Stimulated activated naive CD4-positive, alpha-beta T cell (primary cell): ENCODE measurements around the gene MPG.

Experiments
- DNase-seq, 6 experiments: peaks; one replicate each; lab custom pipeline; 2025; lab: John Stamatoyannopoulos, UW

Gene MPG

DNA sequence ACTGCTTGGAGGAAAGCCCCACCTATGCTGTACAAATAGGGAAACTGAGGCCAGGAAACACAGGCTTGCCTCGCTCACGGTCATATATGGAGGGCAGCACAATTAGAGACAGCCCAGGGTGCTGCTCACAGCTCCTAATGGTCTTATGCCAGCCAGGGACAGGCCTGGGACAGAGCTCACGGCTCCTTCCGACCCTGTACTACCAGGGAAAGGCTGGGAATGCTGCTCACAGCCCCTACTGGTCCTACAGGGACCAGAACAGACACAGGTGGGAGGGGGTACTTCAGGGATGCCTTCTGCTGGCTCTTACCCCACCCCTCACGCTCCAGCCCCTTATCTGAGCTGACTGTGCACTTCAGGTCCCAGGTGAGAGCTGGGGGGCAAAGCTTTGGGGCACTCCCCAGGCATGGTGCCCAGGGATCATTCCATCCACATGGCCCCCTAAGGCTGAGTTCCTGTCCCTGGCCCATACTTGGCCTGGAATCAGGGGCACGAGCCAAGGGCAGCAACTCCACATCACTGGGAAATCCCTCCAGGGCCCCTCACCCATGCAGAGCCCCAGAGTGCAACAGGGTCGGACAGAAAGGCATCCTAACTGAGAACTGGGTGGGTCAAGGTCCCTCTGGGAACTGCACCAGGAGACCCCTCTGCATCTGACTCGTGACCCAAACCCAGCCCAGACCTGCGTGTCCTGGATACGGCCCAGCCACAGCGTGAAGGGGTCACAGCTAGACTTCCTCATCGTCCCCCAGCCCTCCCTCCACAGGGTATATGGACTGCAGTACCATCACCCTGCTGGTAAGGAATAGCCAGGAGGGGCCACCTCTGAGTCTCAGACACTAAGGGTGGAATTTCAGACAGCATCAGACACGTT, 11.5 kb upstream of the MPG start:
- DNase-seq = no peak

DNA sequence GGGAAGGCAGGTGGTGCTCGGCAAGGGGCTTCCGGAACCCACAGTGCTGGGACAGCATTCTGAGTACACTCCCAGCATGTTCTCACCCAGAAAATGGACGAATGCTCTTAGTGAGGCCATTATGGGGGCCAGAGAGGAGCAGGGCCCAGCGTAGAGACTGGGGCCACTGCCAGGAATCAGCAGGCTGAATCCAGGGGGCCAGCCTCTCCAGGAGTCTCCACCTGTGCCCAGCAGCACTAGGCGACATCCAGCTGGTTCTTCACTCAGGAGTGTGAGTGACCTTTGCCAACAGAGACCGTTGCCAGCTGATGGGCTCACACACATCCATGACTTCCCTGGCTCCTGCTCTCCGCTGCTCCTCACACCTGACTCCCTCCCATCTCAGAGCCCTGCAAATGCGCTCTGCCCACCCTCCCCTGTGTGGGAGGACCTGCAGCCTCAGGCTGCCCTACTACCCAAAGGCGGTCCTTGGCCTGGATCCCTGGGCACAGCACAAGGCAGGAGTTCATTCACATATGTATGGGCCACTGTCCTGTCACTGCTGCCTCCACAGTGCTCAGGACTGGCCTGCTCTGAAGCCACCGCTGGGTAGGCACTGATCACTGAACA, 10.7 kb upstream of the MPG start:
- DNase-seq = no peak

DNA sequence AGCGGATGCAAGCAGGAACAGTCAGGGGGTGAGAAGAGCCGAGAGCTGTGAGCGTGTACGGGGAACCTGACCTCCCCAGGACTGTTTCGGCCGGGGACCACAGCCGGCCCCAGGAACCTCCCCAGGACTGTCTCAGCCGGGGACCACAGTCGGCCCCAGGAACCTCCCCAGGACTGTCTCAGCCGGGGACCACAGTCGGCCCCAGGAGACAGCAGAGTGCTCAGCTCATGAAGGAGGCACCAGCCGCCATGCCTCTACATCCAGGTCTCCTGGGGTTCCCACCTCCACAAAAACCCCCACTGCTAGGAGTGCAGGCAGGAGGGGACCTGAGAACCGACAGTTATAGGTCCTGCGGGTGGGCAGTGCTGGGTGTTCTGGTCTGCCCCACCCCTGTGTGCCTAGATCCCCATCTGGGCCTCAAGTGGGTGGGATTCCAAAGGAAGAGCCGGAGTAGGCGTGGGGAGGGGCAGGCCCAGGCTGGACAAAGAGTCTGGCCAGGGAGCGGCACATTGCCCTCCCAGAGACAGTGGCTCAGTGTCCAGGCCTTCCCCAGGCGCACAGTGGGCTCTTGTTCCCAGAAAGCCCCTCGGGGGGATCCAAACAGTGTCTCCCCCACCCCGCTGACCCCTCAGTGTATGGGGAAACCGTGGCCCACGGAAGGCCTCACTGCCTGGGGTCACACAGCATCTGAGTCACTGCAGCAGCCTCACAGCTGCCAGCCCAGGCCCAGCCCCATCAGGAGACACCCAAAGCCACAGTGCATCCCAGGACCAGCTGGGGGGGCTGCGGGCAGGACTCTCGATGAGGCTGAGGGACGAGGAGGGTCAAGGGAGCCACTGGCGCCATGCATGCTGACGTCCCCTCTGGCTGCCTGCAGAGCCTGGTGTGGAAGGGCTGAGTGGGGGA, 9.9 kb upstream of the MPG start:
- DNase-seq = no peak

DNA sequence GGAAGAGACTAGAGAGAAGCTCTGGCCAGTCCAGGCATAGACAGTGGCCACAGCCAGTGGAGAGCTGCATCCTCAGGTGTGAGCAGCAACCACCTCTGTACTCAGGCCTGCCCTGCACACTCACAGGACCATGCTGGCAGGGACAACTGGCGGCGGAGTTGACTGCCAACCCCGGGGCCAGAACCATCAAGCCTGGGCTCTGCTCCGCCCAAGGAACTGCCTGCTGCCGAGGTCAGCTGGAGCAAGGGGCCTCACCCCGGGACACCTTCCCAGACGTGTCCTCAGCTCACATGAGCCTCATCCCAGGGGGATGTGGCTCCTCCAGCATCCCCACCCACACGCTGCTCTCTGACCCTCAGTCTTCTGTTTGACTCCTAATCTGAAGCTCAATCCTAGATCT, 8.8 kb upstream of the MPG start:
- no peak for DNase-seq

DNA sequence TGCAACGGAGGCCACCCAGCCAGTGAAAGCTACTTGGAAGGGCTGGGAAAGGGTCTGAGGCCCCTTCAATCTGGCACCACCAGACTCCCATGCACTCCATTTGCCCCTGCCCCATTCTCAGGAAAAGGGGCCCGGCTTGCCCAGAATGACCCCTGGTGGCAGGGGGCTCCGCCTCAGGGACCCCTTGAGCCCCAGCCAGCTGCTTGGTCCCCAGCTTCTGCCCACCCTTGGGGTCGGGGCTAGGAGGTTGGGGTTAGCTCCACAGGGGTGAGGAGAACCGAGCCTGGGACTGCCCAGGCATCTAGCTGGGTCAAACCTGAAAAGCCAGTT, 6.8 kb upstream of the MPG start:
- DNase-seq = no peak

DNA sequence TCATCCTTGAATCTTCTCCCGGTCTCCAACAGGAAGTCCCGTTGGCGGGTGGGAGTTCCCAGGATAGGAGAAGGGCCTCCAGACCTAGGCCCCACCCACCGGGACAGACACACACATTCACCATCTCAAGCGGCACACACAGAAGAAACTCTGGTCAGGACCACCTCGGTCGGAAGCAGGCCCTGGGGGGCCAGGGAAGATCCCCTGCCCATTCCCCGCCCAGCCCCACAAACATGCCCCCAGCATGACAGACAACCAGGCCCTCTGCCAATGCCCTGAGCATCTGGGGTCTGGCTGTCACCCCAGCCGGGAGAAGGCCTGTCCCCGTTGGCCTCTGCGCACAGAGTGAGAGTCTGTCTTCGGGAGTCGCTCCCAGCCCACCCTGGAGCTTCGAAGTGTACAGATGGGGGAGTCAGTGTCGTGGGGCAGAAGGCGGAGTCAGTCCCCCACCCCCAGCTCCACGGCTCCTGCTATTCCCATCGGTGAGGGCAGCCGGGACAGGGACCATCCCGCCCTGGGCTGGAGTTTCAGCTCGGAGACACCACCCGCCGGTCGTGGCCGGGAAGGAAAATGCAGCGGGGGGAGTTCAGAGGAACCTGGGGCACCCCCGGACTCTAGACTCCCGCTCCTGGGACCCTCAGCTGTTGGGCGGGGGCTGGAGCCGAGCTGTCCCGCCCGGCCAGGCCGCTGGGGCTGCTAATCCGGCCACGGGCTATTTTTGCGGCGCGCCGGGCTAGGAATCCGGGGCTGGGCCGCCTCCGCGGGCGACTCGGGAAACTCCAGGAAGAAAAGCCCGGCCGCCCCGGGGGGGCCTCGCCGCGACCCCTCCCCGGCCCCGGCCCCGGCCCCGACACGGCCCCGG, 6.3 kb upstream of the MPG start:
- DNase-seq = no peak

DNA sequence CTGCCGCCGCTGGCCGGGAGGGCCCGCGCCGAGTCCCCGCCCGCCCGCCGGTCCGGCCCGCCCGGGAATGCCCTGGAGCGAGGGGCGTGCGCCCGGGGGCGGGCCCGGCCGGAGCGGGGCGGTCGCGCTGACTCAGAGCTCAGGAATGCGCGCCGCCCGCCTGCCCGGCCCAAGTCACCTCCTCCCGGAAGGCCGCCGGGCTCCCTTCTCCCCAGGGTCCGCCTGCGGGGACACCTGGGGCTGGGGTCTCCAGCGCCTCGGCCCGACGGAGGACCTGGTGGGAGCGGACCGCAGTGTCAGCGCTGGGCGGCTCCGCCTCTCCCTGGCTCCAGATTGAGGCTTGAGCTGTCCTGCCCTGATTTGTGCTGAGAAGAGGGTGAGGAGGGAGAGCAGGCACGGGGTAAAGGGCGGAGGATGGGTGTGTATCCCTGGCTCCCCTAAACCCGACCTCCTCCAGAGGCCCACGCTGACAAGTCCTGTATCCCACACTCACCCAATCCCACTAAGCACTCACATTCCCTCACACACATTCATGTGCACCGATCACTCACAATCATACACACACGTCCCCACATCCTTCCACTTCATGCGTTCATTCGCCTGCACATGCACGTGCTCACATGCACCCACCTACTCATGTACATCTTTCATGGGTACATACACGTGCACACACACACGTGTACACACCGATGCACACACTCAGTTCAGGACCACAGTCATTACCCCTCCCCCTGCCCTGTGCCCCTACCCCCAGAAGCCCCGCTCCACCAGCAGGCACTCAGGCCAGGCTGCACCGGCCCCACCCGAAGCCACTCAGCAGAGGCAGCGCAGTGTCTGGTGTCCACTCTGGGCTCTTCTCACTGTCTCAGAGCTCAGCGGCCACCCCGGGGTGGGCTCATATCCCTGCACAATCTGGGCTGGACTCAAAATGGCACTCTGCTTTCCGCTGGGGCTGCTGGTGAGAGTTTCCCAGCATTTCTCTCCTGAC, 5.2 kb upstream of the MPG start, which contains the start of gene RHBDF1:
Gene RHBDF1 (minus strand): TSS at position 71 of the 988 bp plus-strand sequence. CDS start 7,616 bp downstream, outside the sequence.
- no peak for DNase-seq

DNA sequence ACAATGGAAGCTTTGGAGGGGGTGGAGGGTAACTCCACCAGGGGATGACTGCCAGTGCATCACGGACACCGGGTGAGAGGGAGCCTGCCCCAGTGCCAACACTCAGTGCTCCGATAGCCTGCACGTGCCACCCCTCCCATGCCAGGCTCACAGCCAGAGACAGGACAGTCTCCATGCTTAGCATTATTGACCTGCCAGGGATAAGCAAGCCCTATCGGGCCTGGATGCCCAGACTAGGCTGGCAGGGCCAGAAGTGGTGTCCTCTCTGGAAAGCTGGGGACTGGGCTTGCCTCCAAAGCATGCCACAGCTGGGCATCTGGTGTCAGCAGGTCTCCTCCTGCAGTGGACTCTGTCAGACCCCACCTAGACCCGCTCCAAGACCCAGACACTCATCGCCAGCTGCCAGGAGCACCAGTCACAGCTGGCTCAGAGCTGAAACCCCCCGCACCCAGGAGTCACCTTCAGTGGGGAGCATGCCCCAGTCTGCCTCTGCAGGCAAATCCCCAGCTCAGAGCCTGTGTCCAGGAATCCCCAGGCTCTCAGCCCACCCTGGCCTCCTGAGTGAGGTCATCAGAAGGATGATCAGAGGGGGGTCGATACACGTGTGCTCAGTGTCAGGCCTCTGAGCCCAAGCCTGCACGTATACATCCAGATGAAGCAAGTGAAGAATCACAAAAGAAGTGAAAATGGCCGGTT, 3.8 kb upstream of the MPG start:
- DNase-seq = no peak

DNA sequence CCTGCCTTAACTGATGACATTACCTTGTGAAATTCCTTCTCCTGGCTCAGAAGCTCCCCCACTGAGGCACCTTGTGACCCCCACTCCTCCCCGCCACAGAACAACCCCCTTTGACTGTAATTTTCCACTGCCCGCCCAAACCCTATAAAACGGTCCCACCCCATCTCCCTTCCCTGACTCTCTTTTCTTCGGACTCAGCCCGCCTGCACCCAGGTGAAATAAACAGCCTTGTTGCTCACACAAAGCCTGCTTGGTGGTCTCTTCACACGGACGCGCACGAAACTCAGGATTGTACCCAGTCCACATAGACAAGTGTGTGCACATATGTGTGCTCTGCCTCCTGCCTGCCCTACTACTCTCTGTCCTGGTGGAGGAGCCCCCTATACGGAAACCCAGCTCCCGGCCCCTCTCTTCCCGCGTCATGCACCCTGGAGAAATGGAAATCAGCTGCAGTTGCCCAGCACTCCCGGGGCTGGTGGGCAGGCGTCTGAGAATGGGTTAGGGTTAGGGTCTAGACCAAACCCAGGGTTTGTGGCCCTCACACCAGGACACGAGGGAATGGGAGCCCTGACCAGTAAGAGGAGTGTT, 3.2 kb upstream of the MPG start:
- no peak for DNase-seq

DNA sequence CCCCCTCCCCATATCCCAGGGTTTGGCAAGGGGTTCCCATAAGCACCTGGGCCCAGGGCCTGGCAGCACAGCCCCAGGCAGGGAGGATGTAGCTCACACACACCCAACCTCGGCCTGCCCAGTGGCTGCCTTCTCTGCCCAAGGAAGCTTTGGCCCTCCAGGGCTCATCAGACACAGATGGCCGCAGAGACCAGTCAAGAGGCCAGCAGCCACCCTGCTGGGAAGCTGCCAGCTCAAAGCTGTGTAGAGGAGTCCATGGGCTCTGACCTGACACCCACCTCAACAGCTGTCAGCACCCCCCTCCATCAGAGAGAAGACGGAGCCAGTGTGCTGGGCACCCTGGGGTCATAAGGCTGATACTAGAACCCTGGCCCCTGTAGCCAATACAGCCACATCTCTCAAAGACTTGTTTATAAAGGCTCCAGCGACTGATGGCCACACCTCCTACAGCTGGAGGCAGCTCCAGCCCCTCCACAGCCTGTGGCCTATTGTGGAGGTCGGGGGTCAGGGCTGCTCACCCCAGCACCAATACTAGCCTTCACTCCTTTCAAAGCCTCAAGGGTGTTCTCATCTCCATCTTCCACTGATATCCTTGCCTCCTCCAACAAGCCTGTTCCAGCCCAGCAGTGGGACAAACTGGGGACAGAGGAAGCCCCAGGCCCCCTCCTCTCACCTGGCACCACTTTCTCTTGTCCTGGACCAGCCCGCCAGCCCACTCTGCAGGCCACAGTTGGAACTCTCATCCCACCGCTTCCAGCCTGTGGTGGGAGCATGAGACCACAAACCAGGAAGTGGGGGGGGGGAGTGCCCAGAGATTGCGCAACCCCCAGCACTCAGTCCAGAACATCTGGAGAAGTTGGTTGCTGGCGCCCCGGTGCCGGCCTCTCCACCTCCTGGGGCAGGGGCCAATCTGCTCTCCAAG, 2.2 kb upstream of the MPG start:
- peak in 1 of 6 experiments; percentile 3 for DNase-seq

DNA sequence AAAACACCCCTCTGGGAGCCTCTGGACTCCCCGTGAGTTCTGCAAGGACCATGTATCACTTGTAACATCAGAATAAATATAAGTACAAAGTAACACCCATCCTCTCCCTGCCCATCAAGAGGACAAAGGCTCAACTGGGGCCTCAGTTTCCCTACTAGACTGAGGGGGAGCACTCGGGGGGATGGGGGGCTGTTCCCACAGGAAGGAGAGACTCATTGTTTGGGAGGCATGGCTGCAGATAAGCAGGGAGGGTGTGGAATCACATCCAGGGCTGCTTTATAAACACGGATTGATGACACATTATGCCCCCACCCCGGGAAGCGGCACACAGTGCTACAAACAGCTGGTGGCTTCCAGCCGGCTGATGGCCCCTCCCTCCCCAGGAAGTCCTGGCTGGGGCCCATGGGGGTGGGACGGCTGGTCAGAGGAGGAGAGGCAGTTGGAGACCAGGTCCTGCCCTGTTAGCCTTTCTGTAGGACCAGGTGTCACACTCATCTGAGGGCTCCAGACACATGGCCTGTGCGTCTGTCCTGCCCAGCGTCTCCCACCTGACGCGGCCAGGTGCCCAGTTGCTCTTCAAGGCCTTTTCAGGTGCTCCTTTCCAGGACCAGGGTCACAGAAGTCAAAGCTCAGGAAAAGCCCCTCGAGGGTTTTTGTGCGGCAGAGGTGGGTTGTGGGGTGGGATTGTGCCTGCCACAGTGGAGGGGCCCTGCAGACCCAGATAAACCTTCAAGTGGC, 1.3 kb upstream of the MPG start:
- no peak for DNase-seq

DNA sequence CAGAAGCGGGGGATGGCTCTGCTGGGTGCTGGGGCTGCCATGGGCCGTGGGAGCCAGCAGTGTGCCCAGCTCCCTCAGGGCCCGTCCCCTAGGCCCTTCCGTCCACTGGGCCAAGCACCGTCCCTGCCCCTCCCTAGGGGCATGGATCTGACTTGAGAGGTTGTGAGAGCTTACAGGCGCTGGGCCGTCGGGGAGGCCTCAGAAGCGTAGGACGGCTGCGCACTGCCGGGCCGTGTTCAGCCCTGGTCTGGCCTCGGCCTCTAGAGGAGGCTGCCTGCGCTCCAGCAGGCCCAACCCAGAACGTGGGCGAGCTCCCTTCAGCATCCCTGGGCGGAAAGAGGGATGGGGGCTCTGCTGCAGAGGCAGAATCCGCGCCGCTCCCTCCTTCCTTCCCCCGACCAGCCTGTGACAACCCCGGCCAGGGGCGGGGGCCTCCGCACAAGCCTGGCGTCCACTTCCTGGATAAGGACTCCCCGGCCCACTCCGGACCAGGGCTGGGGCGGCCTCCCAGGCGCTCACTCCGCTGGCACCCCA, 685 bp upstream of the MPG start:
- peak in 2 of 6 experiments; percentile 27 to 56 for DNase-seq

DNA sequence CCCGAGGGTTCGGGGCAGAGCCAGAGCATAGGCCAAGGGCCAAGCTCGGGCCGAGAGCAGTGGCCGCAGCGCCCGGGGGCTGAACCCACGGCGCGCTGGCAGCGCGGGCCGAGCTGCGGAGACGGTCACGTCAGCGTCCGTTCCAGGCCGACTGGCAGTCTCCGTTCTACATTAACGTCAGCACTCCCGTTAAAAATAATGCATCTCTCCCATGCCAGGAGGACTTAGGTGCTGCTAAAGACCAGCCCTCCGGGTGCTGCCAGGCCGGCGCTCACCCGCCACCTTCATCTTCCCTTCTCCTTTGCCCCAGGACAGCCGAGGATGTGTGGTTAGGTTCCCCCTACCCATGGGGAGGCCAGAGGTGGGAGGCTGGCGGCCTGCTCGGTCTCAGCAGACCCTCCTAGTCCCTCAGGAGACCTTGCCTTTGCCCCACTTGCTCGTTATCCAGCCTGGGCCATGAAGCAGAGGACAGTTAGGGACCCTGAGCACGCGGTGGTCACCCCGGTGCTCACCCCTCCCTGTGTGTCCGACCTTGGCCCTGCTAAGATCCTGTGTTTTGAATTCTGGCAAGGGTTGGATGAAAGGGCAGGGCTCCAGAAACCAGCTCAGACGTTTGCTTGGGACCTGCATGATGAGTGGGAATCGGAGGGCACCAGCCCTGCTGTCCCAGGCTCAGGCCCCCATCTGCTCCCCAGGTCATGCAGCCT, 572 bp downstream of the MPG start:
- DNase-seq = no peak

DNA sequence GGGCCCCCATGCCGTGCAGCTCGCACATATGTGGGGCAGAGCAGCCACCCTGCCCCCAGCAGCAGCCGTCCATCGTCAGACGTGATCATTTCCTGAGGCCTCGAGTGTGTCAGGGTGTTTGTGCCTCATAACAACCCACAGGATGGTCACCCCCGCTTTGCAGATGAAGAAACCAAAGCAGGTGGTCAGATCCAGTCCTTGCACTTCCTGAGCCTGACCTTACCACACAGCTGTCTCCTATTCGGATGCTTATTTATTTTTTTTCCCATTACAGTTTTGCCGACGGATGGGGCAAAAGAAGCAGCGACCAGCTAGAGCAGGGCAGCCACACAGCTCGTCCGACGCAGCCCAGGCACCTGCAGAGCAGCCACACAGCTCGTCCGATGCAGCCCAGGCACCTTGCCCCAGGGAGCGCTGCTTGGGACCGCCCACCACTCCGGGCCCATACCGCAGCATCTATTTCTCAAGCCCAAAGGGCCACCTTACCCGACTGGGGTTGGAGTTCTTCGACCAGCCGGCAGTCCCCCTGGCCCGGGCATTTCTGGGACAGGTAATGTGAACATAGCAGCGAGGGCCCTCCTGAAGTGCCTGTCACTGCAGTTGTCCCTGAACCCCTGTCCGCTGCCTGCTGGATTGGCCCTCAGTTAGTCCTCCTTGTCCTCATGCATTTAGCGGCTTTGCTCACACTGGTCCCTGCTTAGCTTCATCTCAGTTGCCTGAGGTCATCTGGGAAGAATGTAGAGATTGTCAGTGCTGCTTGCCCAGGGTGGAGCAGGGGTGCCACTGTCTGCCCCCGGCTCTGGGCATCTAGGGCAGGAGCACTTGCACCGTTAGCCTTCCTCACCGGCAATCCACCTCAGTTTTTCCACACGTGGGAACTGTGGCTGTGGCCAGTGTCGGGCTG, 1.4 kb downstream of the MPG start:
- DNase-seq = no peak

DNA sequence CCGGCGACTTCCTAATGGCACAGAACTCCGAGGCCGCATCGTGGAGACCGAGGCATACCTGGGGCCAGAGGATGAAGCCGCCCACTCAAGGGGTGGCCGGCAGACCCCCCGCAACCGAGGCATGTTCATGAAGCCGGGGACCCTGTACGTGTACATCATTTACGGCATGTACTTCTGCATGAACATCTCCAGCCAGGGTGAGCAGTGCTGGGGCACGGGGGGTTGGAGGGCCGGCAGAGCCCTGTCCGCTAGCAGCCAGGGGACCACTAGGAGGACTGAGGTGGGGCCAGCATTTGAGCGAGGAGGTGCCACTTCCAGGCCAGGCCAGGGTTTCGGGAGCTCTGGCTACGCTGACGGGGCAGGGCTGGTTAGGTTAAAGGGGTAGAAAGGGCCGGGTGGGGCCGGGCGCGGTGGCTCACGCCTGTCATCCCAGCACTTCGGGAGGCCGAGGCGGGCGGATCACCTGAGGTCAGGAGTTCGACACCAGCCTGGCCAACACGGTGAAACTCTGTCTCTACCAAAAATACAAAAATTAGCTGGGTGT, 5.1 kb downstream of the MPG start:
- no peak for DNase-seq
